ENCODE results near the gene CRNN.

The CRNN gene

GRCh38 chr1:152413909-152414308, at the start of gene CRNN:
Gene CRNN, minus strand, starts transcription at chr1:152414263. Its CDS starts 2,030 bp downstream, at chr1:152412233.
- H3K4me3 ChIP-seq (ENCODE audit: low read length) = no peak within 1 kb of the TSS
- TF ChIP-seq ZNF274 (IDR thresholded peaks at IDR 0.05; ENCODE audit: low read depth, low read length) = no peak

- H3K4me3 ChIP-seq (ENCODE audit: low read length) = no peak overlapping the region
- TF ChIP-seq ZNF274 (IDR thresholded peaks at IDR 0.05; ENCODE audit: low read depth, low read length) = no peak
Observed at GRCh38 chr1:152462636-152463035, 48.6 kb upstream of the CRNN start.

GRCh38 chr1:152461544-152461943, 47.5 kb upstream of the CRNN start:
- no peak overlapping the region for H3K4me3 ChIP-seq (ENCODE audit: low read length)
- TF ChIP-seq ZNF274 (IDR thresholded peaks at IDR 0.05; ENCODE audit: low read depth, low read length) = no peak

- no peak overlapping the region; the same call in 1 of the 2 replicates for H3K4me3 ChIP-seq (ENCODE audit: low read length)
- no peak for TF ChIP-seq ZNF274 (IDR thresholded peaks at IDR 0.05; ENCODE audit: low read depth, low read length)
Observed at GRCh38 chr1:152460529-152460899, 46.5 kb upstream of the CRNN start.

GRCh38 chr1:152459596-152460528, 45.8 kb upstream of the CRNN start:
- TF ChIP-seq ZNF274 (IDR thresholded peaks at IDR 0.05; ENCODE audit: low read depth, low read length) = no peak
- peak overlapping the region; percentile 36; the same call in 1 of the 2 replicates for H3K4me3 ChIP-seq (ENCODE audit: low read length)

GRCh38 chr1:152458384-152459185, 44.5 kb upstream of the CRNN start:
- no peak for TF ChIP-seq ZNF274 (IDR thresholded peaks at IDR 0.05; ENCODE audit: low read depth, low read length)
- H3K4me3 ChIP-seq (ENCODE audit: low read length) = no peak overlapping the region

GRCh38 chr1:152457561-152457960, 43.5 kb upstream of the CRNN start:
- H3K4me3 ChIP-seq (ENCODE audit: low read length) = no peak overlapping the region
- TF ChIP-seq ZNF274 (IDR thresholded peaks at IDR 0.05; ENCODE audit: low read depth, low read length) = no peak

GRCh38 chr1:152457071-152457470, 43.0 kb upstream of the CRNN start:
- no peak overlapping the region for H3K4me3 ChIP-seq (ENCODE audit: low read length)
- no peak for TF ChIP-seq ZNF274 (IDR thresholded peaks at IDR 0.05; ENCODE audit: low read depth, low read length)

- H3K4me3 ChIP-seq (ENCODE audit: low read length) = no peak overlapping the region
- no peak for TF ChIP-seq ZNF274 (IDR thresholded peaks at IDR 0.05; ENCODE audit: low read depth, low read length)
Observed at GRCh38 chr1:152451254-152451653, 37.2 kb upstream of the CRNN start.

- no peak overlapping the region for H3K4me3 ChIP-seq (ENCODE audit: low read length)
- TF ChIP-seq ZNF274 (IDR thresholded peaks at IDR 0.05; ENCODE audit: low read depth, low read length) = no peak
Observed at GRCh38 chr1:152449661-152450060, 35.6 kb upstream of the CRNN start.

- no peak for TF ChIP-seq ZNF274 (IDR thresholded peaks at IDR 0.05; ENCODE audit: low read depth, low read length)
- H3K4me3 ChIP-seq (ENCODE audit: low read length) = no peak overlapping the region
Observed at GRCh38 chr1:152448496-152448895, 34.4 kb upstream of the CRNN start.

GRCh38 chr1:152448095-152448494, 34.0 kb upstream of the CRNN start:
- no peak for TF ChIP-seq ZNF274 (IDR thresholded peaks at IDR 0.05; ENCODE audit: low read depth, low read length)
- no peak overlapping the region for H3K4me3 ChIP-seq (ENCODE audit: low read length)

GRCh38 chr1:152447484-152447883, 33.4 kb upstream of the CRNN start:
- no peak for TF ChIP-seq ZNF274 (IDR thresholded peaks at IDR 0.05; ENCODE audit: low read depth, low read length)
- no peak overlapping the region for H3K4me3 ChIP-seq (ENCODE audit: low read length)

GRCh38 chr1:152444045-152444444, 30.0 kb upstream of the CRNN start:
- TF ChIP-seq ZNF274 (IDR thresholded peaks at IDR 0.05; ENCODE audit: low read depth, low read length) = no peak
- no peak overlapping the region for H3K4me3 ChIP-seq (ENCODE audit: low read length)

GRCh38 chr1:152442765-152443164, 28.7 kb upstream of the CRNN start:
- no peak overlapping the region for H3K4me3 ChIP-seq (ENCODE audit: low read length)
- no peak for TF ChIP-seq ZNF274 (IDR thresholded peaks at IDR 0.05; ENCODE audit: low read depth, low read length)
